GM12801 (cell line): ENCODE data around the gene PHF23.

Experiments used
- TF ChIP-seq, protein P1 (sequence below): IDR thresholded peaks from one replicate; pipeline ENCODE4 v1.5.1; 2011; ENCODE audit warnings: control low read depth; ENCODE audit not compliant: insufficient read length; ENCODE audit errors: extremely low read depth

Gene PHF23

DNA sequence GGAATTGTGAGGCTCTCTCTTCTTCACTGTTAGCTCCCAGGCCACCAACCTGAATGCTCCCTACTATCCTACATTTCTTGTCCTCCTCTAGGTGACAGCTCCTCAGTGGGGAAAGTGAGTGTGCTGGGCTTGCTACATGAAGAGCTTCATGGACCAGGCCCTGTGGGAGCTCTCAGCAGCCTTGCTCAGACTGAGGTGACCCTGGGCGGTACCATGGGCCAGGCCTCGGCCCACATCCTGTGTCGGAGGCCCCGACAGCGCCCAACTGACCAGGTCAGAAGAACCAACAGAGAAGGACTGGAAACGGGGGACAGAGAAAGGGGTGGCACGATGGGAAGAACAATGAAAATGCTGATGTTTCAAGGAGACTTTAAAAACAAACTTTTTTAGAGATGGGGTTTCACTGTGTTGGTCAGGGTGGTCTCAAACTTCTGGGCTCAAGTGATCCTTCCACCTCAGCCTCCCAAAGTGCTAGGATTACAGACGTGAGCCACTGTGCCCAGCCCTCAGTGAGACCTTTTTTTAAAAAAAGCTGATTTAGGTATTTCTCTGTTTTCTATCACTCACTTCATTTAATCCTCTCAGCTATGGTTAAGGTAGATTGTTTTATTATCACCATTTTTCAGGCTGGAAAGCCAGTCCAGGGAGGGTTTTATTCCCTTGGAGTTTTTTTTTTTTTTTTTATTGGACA, 17.7 kb upstream of the PHF23 start:
- TF ChIP-seq, protein P1, sequence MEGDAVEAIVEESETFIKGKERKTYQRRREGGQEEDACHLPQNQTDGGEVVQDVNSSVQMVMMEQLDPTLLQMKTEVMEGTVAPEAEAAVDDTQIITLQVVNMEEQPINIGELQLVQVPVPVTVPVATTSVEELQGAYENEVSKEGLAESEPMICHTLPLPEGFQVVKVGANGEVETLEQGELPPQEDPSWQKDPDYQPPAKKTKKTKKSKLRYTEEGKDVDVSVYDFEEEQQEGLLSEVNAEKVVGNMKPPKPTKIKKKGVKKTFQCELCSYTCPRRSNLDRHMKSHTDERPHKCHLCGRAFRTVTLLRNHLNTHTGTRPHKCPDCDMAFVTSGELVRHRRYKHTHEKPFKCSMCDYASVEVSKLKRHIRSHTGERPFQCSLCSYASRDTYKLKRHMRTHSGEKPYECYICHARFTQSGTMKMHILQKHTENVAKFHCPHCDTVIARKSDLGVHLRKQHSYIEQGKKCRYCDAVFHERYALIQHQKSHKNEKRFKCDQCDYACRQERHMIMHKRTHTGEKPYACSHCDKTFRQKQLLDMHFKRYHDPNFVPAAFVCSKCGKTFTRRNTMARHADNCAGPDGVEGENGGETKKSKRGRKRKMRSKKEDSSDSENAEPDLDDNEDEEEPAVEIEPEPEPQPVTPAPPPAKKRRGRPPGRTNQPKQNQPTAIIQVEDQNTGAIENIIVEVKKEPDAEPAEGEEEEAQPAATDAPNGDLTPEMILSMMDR = no peak

DNA sequence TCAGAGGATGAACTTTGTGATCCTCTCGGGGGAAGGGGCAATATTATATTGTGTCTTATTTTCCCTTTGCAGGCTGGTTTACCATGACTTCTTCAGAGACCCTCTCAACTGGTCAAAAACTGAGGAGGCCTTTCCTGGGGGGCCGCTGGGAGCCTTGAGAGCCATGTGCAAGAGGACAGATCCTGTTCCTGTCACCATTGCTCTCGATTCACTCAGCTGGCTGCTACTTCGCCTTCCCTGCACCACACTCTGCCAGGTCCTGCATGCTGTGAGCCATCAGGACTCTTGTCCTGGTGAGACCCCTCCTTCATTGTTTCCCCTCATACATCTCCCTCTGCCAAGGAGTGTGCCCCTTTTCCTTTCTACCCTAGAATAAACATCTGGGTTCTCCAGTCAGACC, 15.3 kb upstream of the PHF23 start:
- TF ChIP-seq, protein P1 = no peak

DNA sequence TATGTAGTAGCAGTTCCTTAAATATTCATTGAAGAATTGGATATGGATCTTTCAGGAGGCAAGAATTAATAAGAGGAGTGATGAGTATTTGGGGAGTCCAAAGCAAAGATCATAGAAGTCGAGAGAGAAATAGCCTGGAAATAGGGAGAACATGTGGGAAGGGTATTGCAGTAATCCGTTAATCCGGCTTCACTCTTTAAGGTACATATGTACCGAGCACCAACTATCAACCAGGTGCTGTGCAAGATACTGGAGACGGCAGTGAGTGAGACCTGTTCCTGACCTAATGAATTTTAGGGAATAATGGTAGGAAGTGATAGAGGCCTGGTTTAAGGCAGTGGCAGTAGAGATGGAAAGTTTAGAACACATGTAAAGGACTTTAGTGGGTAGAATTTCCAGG, 13.8 kb upstream of the PHF23 start:
- TF ChIP-seq, protein P1 = no peak

DNA sequence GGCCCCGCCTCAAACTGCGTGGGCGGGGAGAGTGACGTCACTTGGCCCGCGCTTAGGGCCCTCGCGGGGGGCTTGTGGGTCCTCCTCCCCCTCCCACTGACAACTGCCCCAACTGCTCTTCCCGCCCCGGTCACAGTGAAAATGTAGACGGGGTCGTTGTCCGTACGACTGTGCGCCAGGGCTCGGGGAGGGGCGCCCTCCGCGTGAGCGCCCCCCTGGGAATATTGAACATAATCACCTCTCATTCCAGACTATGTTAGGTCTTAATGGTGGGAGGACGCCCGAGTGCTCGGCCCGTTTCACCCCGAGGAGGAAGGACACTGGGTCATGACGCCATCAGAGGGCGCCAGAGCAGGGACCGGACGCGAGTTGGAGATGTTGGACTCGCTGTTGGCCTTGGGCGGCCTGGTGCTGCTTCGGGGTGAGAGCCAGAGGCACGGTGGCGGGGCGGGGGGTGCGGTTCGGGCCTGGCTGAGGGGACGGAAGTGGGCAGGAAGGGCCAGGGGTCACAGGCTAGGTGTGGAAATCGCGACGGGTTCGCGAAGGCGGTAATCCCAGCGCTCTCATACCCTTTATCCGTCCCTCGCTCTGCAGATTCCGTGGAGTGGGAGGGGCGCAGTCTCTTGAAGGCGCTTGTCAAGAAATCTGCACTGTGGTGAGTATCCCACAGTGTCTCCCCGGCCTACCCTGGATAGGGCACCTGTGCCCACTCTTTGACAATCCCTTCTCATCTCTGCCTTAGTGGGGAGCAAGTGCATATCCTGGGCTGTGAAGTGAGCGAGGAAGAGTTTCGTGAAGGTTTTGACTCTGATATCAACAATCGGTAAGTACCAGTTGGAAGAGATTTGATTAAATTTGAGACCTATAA, 13.2 kb upstream of the PHF23 start, which contains the start of gene ELP5:
TSS of gene ELP5 (plus strand) at position 40 of the 868 bp plus-strand sequence. CDS start at position 376, 336 bp downstream.
- TF ChIP-seq, protein P1 = no peak

DNA sequence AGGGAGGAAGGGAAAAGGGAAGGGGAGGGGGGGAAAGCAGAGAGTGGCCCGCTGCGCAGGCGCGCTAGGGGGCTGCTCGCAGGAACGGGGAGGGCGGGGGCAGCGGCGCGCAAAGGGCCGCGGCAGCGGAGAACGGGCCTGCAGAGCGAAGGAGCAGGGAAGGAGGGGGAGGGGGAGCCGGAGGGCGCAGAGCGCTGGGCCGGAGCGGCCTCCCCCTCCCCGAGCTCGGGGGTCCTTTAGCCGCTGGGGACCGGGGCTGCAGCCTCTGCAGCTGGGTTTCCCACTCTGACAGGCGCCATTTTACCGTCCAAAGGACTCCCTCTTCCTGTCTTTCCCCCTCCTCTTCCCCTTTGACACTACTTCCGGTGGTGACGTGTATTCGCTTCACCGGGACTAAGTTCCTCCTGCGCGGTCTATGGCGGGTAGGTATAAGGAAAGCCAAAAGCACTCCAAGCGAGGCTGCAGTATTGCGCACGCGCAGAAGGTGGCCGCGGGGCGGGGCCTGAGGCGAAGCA, 12.5 kb upstream of the PHF23 start, which contains the start of gene CTDNEP1:
TSS of gene CTDNEP1 (minus strand) at position 74 of the 515 bp plus-strand sequence. CDS start 438 bp downstream, outside the sequence.
- TF ChIP-seq, protein P1 = no peak

DNA sequence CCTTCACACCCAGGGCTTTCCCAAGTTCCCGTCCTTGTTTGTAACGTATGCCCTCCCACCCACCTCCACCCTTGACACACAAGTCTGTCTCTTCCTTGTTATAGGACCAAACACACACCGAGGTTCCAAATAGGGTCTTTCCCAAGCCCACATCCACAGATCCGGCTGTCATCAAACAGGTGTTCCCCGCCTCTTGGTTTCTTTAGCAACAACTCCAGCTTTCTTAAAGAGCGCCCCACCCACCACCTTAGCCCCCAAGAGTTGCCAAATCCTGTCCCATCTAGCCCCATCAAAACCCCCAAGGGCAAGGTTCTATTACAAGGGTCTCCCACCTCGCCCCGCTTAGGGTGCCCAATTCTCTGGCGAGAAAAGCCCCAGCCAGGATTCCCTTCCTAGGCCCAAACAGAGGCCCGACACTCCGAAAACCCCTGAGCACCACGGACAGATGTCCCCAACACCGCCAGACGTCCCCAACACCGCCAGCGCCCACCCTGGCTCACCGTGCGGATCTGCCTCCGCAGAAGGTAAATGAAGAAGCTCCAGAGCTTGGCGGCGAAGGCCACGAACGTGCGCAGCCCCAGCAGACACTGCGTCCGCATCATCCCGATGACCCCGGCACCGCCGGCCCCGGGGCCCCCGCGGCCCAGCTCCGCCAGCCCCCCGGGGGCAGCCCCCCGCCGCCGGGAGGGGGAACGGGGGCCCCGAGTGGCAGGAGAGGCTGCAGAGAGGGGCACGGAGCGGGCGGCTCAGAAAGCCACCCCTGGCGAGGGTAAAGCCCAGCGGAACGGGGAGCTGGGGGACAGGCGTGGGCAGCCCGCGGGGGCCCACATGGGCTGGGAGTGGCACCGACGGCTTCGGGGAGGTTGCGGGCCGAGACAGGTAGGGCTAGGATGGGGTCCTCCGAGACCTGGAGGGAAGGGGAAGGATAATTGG, 11.7 kb upstream of the PHF23 start:
- TF ChIP-seq, protein P1 = no peak
